Measurements from ENCODE around the gene CDH26.

DNA sequence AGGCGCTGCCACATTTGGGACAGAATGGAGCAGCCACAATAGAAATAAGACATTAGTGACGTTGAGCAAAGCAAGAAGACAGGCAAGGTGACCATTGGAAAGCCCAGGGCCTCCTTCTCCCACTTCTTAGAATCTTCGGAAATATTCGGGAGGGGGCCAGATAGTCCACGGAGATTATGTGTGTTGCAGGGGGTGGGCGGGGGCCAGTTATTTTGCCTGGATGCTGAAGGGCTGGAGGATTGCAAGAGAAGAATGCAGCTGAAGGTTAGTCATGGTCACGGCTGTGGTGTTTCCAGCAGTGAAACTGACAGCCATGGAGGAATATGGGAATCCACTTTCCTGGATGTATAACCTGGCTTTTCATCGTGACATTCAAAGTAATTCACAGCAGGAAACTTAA is 88.6 kb downstream of the CDH26 start:
- TF ChIP-seq POLR2A (IDR thresholded peaks at IDR 0.05; ENCODE audit: low read length) (no peak), GATA1 (IDR thresholded peaks at IDR 0.05; ENCODE audit: low read depth, low read length) (no peak)

Data from erythroblast (primary cell).